ENCODE results near the gene LRRC2.

LRRC2 gene

DNA sequence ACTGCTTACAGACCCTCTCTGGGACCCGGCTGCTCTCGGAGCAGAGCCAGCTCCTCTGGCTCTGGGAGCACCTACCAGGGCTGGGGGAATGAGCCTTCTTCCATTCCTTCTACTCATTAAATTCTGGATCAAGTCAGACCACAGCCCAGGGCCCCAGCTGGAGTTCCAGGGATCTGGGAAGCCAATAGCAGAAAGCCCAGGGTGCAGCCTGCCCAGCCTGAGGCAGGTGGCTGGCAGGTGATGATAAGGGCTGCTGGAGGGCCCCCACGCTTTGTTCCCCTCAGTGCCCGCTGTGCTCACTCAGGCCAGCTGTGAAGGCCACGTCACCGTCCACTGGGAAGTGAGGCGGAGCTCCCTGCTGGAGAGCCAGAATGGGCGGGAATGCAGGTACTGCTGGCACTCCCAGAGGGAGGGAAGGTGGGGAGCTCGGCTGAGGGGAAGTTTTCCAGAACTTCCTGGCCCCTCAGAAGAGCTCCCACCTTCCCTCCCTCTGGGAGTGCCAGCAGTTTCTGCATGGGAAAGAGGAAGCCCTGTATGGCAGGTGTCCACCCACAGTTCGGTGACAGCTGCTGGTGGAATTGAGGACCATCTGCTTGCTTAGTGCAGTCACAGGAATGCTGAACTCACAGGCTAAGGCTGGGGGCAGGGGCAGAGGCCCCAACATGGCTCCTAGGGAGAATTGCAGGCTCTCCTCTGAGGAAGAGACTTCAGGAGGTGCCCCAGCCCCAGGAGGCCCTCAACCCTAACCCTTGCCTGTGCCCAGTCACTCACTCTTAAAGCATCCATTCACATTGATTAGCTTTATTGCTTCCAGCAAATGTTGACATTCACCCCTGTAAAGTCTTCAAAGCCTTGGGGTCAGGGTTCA lies 81.0 kb downstream of the LRRC2 start:
- DNase-seq, result no peak
- Histone ChIP-seq H3K9me3 (replicated peaks; ENCODE audit: insufficient read depth, low read length) (no peaks in the 10 kb centered on the region), H3K4me2 (ENCODE audit: low read depth, low read length) (no peak overlapping the region), H3K36me3 (replicated peaks; ENCODE audit: insufficient read depth, low read length) (no peaks in the 10 kb centered on the region), H2AFZ (ENCODE audit: low read length) (no peak overlapping the region), H4K20me1 (ENCODE audit: insufficient read depth, low read length) (no peaks in the 10 kb centered on the region), H3F3A (ENCODE audit: insufficient read depth, low read length) (no peaks in the 10 kb centered on the region), H3K9ac (ENCODE audit: low read length) (no peak overlapping the region), H3K4me3 (ENCODE audit: low read length) (no peak overlapping the region), H3K4me1 (ENCODE audit: low read length) (peaks cover 9% of the 10 kb centered on the region), H3K79me2 (ENCODE audit: low read length) (no peaks in the 10 kb centered on the region), H3K9me2 (replicated peaks; ENCODE audit: insufficient read depth, low read length) (no peaks in the 10 kb centered on the region), H3K27ac (ENCODE audit: low read length) (no peak overlapping the region), H3K27me3 (replicated peaks; ENCODE audit: insufficient read depth, low read length) (no peaks in the 10 kb centered on the region)
- no peak for TF ChIP-seq EZH2phosphoT487 (IDR thresholded peaks at IDR 0.05; ENCODE audit: low read length)
- TF ChIP-seq CTCF (IDR thresholded peaks at IDR 0.05; ENCODE audit: low read length), result no peak
- no peak for TF ChIP-seq EZH2 (optimal IDR thresholded peaks at IDR 0.05; ENCODE audit: low read depth, low read length)

DNA sequence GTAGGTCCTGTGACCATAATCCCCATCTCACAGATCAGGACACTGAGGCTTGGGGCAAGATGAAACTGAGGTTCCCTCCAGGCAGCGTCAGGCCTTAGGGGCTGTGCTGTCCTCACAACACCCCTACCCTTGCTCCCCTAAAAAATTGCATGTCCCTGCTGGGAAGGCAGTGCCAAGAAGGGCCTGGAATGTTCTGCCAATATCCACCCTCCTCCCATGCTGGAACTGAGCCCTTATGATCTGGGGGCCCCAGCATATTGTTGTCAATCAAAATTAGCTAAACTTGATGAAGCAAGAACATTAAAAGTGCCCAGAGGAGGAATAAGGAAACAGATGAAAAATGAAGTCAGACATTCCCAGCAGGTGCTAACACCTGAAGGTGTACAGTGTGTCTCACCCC lies 81.7 kb downstream of the LRRC2 start:
- Histone ChIP-seq H3K4me3 (ENCODE audit: low read length) (no peak overlapping the region), H4K20me1 (ENCODE audit: insufficient read depth, low read length) (no peaks in the 10 kb centered on the region), H3K9me3 (replicated peaks; ENCODE audit: insufficient read depth, low read length) (no peaks in the 10 kb centered on the region), H3F3A (ENCODE audit: insufficient read depth, low read length) (no peaks in the 10 kb centered on the region), H3K79me2 (ENCODE audit: low read length) (no peaks in the 10 kb centered on the region), H3K9ac (ENCODE audit: low read length) (no peak overlapping the region), H3K36me3 (replicated peaks; ENCODE audit: insufficient read depth, low read length) (no peaks in the 10 kb centered on the region), H3K27ac (ENCODE audit: low read length) (no peak overlapping the region), H2AFZ (ENCODE audit: low read length) (no peak overlapping the region), H3K27me3 (replicated peaks; ENCODE audit: insufficient read depth, low read length) (no peaks in the 10 kb centered on the region), H3K9me2 (replicated peaks; ENCODE audit: insufficient read depth, low read length) (no peaks in the 10 kb centered on the region), H3K4me2 (ENCODE audit: low read depth, low read length) (no peak overlapping the region), H3K4me1 (ENCODE audit: low read length) (peaks cover 6% of the 10 kb centered on the region)
- TF ChIP-seq EZH2 (optimal IDR thresholded peaks at IDR 0.05; ENCODE audit: low read depth, low read length), result no peak
- TF ChIP-seq CTCF (IDR thresholded peaks at IDR 0.05; ENCODE audit: low read length), result no peak
- TF ChIP-seq EZH2phosphoT487 (IDR thresholded peaks at IDR 0.05; ENCODE audit: low read length), result no peak
- no peak for DNase-seq

- H3K79me2 ChIP-seq (ENCODE audit: low read length), result no peaks in the 10 kb centered on the region
- no peak overlapping the region for H3K4me2 ChIP-seq (ENCODE audit: low read depth, low read length)
- H3K4me3 ChIP-seq (ENCODE audit: low read length), result no peak overlapping the region
- no peaks in the 10 kb centered on the region for H4K20me1 ChIP-seq (ENCODE audit: insufficient read depth, low read length)
- H3K9me3 ChIP-seq (replicated peaks; ENCODE audit: insufficient read depth, low read length), result no peaks in the 10 kb centered on the region
- H2AFZ ChIP-seq (ENCODE audit: low read length), result no peak overlapping the region
- H3K36me3 ChIP-seq (replicated peaks; ENCODE audit: insufficient read depth, low read length), result no peaks in the 10 kb centered on the region
- H3K27me3 ChIP-seq (replicated peaks; ENCODE audit: insufficient read depth, low read length), result no peaks in the 10 kb centered on the region
- no peaks in the 10 kb centered on the region for H3K4me1 ChIP-seq (ENCODE audit: low read length)
- no peaks in the 10 kb centered on the region for H3K9me2 ChIP-seq (replicated peaks; ENCODE audit: insufficient read depth, low read length)
- no peak for DNase-seq
- no peak overlapping the region for H3K9ac ChIP-seq (ENCODE audit: low read length)
- TF ChIP-seq CTCF (IDR thresholded peaks at IDR 0.05; ENCODE audit: low read length) (no peak; the same call in 1 of the 2 replicates), EZH2 (optimal IDR thresholded peaks at IDR 0.05; ENCODE audit: low read depth, low read length) (no peak), EZH2phosphoT487 (IDR thresholded peaks at IDR 0.05; ENCODE audit: low read length) (no peak)
- H3F3A ChIP-seq (ENCODE audit: insufficient read depth, low read length), result no peaks in the 10 kb centered on the region
- H3K27ac ChIP-seq (ENCODE audit: low read length), result no peak overlapping the region
These were observed 82.3 kb downstream of the LRRC2 start for GRCh38 chr3:46483825-46484224.
